Measurements from ENCODE around the gene SCUBE2.

Gene SCUBE2

DNA sequence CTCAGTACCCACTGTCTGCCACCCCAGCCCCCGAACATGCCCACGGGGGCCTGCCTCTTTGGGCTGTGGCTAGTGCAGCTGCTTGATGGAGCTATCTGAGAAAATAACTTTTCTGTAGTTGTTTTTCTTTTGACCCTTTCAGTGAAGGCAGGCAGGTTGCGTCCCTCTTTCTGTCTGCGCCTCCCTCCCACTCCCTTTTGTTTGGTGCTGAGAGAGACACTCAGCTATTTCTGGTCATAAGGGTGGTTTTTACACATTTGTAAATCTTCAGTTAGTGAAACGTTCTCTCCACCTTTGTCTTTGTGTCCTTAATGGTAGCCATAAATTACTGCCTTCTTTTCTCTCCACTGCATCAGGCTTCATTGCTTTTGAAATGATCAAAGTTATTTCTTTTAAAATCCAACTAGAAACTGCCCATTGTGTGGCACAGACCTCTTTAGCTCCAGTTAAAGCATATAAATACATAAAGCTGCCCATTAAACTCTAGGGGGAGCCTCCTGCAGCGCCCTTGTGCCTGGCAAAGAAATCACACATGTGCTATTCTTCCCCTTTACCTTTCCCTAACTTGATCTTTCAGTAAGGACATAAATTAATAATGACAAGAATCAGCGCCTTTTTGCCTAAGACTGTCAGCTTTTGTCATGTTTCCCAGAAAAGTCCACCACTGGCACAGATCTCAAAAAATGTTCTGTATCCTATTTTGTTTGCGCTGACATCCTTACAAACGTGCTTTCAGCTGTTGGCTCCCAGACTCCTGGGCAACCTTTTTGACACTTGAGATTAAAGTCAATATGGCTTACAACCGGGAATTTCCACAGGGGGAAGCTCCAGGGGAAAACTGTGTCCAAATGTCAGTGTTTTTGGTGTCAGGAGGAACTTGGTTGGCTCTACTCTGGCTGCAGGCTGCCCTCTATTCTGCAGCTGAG lies 1.7 kb upstream of the SCUBE2 start:
- TF ChIP-seq RAD21 (IDR thresholded peaks at IDR 0.05; ENCODE audit: low read depth) = no peak; the same call in 1 of the 2 replicates
- TF ChIP-seq ZBTB7A (IDR thresholded peaks at IDR 0.05; ENCODE audit: low read depth) = no peak
- TF ChIP-seq TCF12 (IDR thresholded peaks at IDR 0.05; ENCODE audit: low read depth) = no peak
- no peak for TF ChIP-seq CREB1 (IDR thresholded peaks at IDR 0.05; ENCODE audit: low read depth)
- TF ChIP-seq TAF1 (IDR thresholded peaks at IDR 0.05; ENCODE audit: low read depth) = no peak
- TF ChIP-seq, protein P1, sequence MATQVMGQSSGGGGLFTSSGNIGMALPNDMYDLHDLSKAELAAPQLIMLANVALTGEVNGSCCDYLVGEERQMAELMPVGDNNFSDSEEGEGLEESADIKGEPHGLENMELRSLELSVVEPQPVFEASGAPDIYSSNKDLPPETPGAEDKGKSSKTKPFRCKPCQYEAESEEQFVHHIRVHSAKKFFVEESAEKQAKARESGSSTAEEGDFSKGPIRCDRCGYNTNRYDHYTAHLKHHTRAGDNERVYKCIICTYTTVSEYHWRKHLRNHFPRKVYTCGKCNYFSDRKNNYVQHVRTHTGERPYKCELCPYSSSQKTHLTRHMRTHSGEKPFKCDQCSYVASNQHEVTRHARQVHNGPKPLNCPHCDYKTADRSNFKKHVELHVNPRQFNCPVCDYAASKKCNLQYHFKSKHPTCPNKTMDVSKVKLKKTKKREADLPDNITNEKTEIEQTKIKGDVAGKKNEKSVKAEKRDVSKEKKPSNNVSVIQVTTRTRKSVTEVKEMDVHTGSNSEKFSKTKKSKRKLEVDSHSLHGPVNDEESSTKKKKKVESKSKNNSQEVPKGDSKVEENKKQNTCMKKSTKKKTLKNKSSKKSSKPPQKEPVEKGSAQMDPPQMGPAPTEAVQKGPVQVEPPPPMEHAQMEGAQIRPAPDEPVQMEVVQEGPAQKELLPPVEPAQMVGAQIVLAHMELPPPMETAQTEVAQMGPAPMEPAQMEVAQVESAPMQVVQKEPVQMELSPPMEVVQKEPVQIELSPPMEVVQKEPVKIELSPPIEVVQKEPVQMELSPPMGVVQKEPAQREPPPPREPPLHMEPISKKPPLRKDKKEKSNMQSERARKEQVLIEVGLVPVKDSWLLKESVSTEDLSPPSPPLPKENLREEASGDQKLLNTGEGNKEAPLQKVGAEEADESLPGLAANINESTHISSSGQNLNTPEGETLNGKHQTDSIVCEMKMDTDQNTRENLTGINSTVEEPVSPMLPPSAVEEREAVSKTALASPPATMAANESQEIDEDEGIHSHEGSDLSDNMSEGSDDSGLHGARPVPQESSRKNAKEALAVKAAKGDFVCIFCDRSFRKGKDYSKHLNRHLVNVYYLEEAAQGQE (IDR thresholded peaks at IDR 0.05; ENCODE audit: low read depth) = no peak
- TF ChIP-seq EP300 (IDR thresholded peaks at IDR 0.05; ENCODE audit: borderline replicate concordance) = no peak
- TF ChIP-seq, protein P2, sequence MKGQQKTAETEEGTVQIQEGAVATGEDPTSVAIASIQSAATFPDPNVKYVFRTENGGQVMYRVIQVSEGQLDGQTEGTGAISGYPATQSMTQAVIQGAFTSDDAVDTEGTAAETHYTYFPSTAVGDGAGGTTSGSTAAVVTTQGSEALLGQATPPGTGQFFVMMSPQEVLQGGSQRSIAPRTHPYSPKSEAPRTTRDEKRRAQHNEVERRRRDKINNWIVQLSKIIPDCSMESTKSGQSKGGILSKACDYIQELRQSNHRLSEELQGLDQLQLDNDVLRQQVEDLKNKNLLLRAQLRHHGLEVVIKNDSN (IDR thresholded peaks at IDR 0.05) = no peak
- TF ChIP-seq FOXM1 (IDR thresholded peaks at IDR 0.05; ENCODE audit: borderline replicate concordance, low read depth) = no peak
- TF ChIP-seq, protein P3, sequence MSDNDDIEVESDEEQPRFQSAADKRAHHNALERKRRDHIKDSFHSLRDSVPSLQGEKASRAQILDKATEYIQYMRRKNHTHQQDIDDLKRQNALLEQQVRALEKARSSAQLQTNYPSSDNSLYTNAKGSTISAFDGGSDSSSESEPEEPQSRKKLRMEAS (IDR thresholded peaks at IDR 0.05) = no peak
- no peak for TF ChIP-seq TEAD4 (IDR thresholded peaks at IDR 0.05)
- no peak for TF ChIP-seq NFIC (IDR thresholded peaks at IDR 0.05)

DNA sequence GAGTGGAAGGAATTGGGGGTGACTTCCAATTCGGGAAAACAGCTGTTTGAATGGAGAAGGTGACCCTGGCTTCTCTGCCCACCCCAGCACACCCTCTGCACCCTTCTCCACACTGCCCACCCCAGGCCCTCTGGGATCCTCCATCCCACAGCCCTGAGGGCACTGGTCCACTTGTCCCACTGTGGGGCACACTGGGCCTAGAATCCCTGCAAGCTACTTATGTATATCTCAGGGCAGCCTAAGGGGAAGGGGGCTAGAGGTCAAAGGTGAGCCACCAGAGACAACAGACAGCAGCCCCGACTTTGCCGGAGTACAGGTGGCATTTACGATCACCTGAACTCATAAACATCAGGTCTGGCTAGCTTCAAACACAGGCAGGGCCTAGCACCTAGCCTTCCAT lies 673 bp upstream of the SCUBE2 start:
- no peak for TF ChIP-seq ZBTB7A (IDR thresholded peaks at IDR 0.05; ENCODE audit: low read depth)
- TF ChIP-seq EGR1 (IDR thresholded peaks at IDR 0.05) = no peak
- no peak for TF ChIP-seq NFIC (IDR thresholded peaks at IDR 0.05)
- TF ChIP-seq YY1 (IDR thresholded peaks at IDR 0.05; ENCODE audit: low read depth) = no peak
- no peak for TF ChIP-seq CEBPB (IDR thresholded peaks at IDR 0.05)
- no peak for TF ChIP-seq RAD21 (IDR thresholded peaks at IDR 0.05; ENCODE audit: low read depth)
- no peak for TF ChIP-seq FOXM1 (IDR thresholded peaks at IDR 0.05; ENCODE audit: borderline replicate concordance, low read depth)

DNA sequence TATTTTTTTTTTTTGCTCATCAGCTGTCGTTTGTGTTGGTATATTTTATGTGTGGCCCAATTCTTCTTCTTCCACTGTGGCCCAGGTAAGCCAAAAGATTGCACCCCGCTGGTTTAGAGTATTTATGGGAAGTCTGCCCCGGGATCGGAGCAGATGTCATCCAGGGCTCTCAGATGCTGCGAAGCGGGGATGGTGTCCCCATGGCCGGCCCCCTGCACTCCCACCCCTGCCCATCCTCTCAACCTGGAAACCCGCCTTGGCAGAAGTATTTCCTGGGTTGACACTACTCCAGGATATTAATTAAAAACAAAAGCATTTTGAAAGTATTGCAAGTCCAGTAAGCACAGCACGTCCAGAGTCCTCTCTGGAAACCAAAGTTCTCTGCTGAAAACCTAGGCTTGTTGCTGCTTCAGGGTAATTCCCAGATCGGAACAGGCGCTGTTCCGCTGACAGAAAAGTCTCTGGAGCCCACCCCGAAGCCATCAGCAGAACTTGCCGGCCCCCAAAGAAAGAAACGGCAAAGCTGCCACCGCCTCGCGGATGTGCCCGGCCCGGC lies 833 bp downstream of the SCUBE2 start:
- no peak for TF ChIP-seq CREB1 (IDR thresholded peaks at IDR 0.05; ENCODE audit: low read depth)
- TF ChIP-seq YY1 (IDR thresholded peaks at IDR 0.05; ENCODE audit: low read depth) = no peak
- TF ChIP-seq EGR1 (IDR thresholded peaks at IDR 0.05) = no peak
- TF ChIP-seq FOXM1 (IDR thresholded peaks at IDR 0.05; ENCODE audit: borderline replicate concordance, low read depth) = no peak
- TF ChIP-seq TCF12 (IDR thresholded peaks at IDR 0.05; ENCODE audit: low read depth) = no peak
- no peak for TF ChIP-seq RAD21 (IDR thresholded peaks at IDR 0.05; ENCODE audit: low read depth)
- TF ChIP-seq TAF1 (IDR thresholded peaks at IDR 0.05; ENCODE audit: low read depth) = no peak
- TF ChIP-seq, protein P2 (IDR thresholded peaks at IDR 0.05) = no peak
- TF ChIP-seq, protein P3 (IDR thresholded peaks at IDR 0.05) = no peak
- TF ChIP-seq, protein P1 (IDR thresholded peaks at IDR 0.05; ENCODE audit: low read depth) = no peak
- no peak for TF ChIP-seq NFIC (IDR thresholded peaks at IDR 0.05)
- no peak for TF ChIP-seq TEAD4 (IDR thresholded peaks at IDR 0.05)
- TF ChIP-seq ZBTB7A (IDR thresholded peaks at IDR 0.05; ENCODE audit: low read depth) = no peak
- TF ChIP-seq CEBPB (IDR thresholded peaks at IDR 0.05) = no peak
- no peak for TF ChIP-seq EP300 (IDR thresholded peaks at IDR 0.05; ENCODE audit: borderline replicate concordance)

DNA sequence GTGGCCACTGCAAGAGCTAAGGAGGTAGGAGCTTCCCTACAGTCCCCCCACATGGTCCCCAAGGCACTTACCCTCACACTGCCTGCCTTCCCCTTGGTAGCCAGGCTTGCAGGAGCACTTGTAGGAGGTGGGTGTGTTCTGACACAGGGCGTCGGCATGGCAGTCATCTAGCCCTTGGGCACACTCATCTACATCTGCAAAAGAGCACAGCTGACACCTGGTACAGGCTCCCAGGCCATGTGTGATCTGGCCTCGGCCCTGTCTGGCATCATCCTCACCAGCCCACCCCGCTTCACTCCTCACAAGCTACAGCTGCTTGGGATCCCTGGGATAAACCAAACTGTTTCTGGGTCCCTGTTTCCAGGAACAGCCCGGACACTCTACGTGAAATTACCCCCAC lies 1.8 kb downstream of the SCUBE2 start:
- no peak for TF ChIP-seq YY1 (IDR thresholded peaks at IDR 0.05; ENCODE audit: low read depth)
- no peak for TF ChIP-seq EGR1 (IDR thresholded peaks at IDR 0.05)
- TF ChIP-seq CEBPB (IDR thresholded peaks at IDR 0.05) = no peak
- TF ChIP-seq, protein P3 (IDR thresholded peaks at IDR 0.05) = no peak
- no peak for TF ChIP-seq EP300 (IDR thresholded peaks at IDR 0.05; ENCODE audit: borderline replicate concordance)
- TF ChIP-seq, protein P2 (IDR thresholded peaks at IDR 0.05) = no peak
- TF ChIP-seq NFIC (IDR thresholded peaks at IDR 0.05) = no peak
- TF ChIP-seq RAD21 (IDR thresholded peaks at IDR 0.05; ENCODE audit: low read depth) = no peak
- TF ChIP-seq, protein P1 (IDR thresholded peaks at IDR 0.05; ENCODE audit: low read depth) = no peak
